Brain microvascular endothelial cell (primary cell): Measurements from ENCODE around the gene PSENEN.

Experiments
- DNase-seq: peaks from one replicate; pipeline ENCODE4 v3.0.0-alpha.2; 2020
- H3K27ac ChIP-seq: fragments of 250-450 bp; sonication (Bioruptor Pico); 2 replicates; pipeline ENCODE4 v1.5.1; 2020; ENCODE audit warnings: mild to moderate bottlenecking, moderate library complexity
- H3K27me3 ChIP-seq: fragments of 250-450 bp; sonication (Bioruptor Pico); replicated peaks from 2 replicates; pipeline ENCODE4 v1.5.1; 2020; ENCODE audit warnings: mild to moderate bottlenecking
- H3K36me3 ChIP-seq: fragments of 250-450 bp; sonication (Bioruptor Pico); replicated peaks from 2 replicates; pipeline ENCODE4 v1.5.1; 2020; ENCODE audit warnings: mild to moderate bottlenecking
- H3K4me3 ChIP-seq: 2 replicates; pipeline ENCODE4 v1.5.1; 2011; ENCODE audit warnings: low read depth, mild to moderate bottlenecking, control low read depth, low read length, moderate library complexity
- CTCF ChIP-seq: IDR thresholded peaks from 2 replicates; pipeline ENCODE4 v1.5.1; 2011; ENCODE audit warnings: low read depth, mild to moderate bottlenecking, moderate library complexity, low read length, control low read depth, inconsistent platforms; ENCODE audit errors: missing control alignments
- in situ Hi-C: cut with HindIII; loops from 2 replicates; pipeline ENCODE4 v1.10.0; 2017; ENCODE audit warnings: low sequenced_read_pairs, low pct_ligation_motif_present

Gene PSENEN

GRCh38 chr19:35717665-35718344, 27.6 kb upstream of the PSENEN start, which contains the start of gene KMT2B:
Gene KMT2B, plus strand, starts transcription at chr19:35718003. Its CDS starts 16 bp downstream, at chr19:35718019.
- Histone ChIP-seq H3K27me3 (no peaks in the 10 kb centered on the region), H3K4me3 (peak within 1 kb of the TSS; percentile 82), H3K36me3 (peaks cover 22% of the 10 kb centered on the region), H3K27ac (peak within 1 kb of the TSS; percentile 72)
- no peak for TF ChIP-seq CTCF
- no peak for DNase-seq
- in situ Hi-C loops: no loop called here

- no peak for DNase-seq
- H3K36me3 ChIP-seq: peaks cover 29% of the 10 kb centered on the region
- in situ Hi-C loops: no loop called here
- no peak for TF ChIP-seq CTCF
- peak overlapping the region; percentile 22 for H3K27ac ChIP-seq
- H3K4me3 ChIP-seq: peak overlapping the region; percentile 82
- no peaks in the 10 kb centered on the region for H3K27me3 ChIP-seq
Observed at GRCh38 chr19:35718345-35719041, 27.0 kb upstream of the PSENEN start.

- peak overlapping the region; percentile 82 for H3K4me3 ChIP-seq
- in situ Hi-C loops: no loop called here
- no peak for DNase-seq
Observed at GRCh38 chr19:35719402-35720162, 25.9 kb upstream of the PSENEN start.

GRCh38 chr19:35720163-35720524, 25.3 kb upstream of the PSENEN start:
- no peak for TF ChIP-seq CTCF
- Histone ChIP-seq H3K27ac (no peak overlapping the region), H3K27me3 (no peaks in the 10 kb centered on the region), H3K4me3 (no peak overlapping the region), H3K36me3 (peaks cover 44% of the 10 kb centered on the region)
- in situ Hi-C loops: no loop called here
- no peak for DNase-seq

More at GRCh38 chr19:35719402-35720162, 25.9 kb upstream of the PSENEN start:
- Histone ChIP-seq H3K36me3 (peaks cover 40% of the 10 kb centered on the region), H3K27ac (no peak overlapping the region), H3K27me3 (no peaks in the 10 kb centered on the region)
- TF ChIP-seq CTCF: no peak

- Histone ChIP-seq H3K27me3 (no peaks in the 10 kb centered on the region), H3K27ac (no peak overlapping the region), H3K36me3 (peaks cover 49% of the 10 kb centered on the region), H3K4me3 (no peak overlapping the region)
- no peak for TF ChIP-seq CTCF
- DNase-seq: no peak
- in situ Hi-C loops: no loop called here
Observed at GRCh38 chr19:35720648-35721047, 24.8 kb upstream of the PSENEN start.
